ENCODE results near the gene CCDC88A.
"Not testable (repeated sequence)": the region's sequence is repeated elsewhere in the genome, so short reads cannot be mapped to it uniquely, and the experiment has no call there.

The CCDC88A gene

DNA sequence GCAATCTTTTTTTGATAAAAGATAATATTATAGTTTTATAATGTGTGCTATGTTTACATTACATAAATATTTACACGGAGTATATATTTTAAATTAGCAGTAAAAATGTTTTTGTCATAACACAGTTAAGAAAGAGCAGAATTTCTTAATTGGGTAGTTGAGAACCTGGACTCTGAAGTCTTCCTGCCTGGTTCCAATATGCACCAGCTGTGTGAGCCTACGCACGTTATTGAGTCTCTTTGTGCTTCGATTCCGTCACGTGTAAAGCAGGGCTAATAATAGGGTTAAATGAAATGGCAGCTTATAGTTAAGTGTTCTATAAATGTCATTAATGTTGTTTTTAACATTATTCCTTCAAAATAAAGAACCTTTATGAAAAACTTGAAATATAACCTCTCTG lies 1.2 kb upstream of the CCDC88A start:
- DNase-seq = no peak

DNA sequence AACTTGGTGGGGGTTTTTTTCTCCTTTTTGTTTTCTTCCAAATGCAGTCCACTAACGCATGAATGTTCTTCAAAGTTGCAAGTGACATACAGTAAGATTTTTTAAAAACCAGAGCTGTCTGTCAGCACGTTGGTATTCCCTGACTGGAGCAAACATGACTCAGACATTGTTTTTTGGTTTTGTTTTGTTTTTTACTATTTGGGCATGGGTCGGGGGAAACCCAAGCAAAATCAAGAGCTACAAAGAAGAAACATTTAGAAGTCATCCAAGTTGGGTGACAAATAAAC lies 726 bp upstream of the CCDC88A start:
- no peak for DNase-seq

DNA sequence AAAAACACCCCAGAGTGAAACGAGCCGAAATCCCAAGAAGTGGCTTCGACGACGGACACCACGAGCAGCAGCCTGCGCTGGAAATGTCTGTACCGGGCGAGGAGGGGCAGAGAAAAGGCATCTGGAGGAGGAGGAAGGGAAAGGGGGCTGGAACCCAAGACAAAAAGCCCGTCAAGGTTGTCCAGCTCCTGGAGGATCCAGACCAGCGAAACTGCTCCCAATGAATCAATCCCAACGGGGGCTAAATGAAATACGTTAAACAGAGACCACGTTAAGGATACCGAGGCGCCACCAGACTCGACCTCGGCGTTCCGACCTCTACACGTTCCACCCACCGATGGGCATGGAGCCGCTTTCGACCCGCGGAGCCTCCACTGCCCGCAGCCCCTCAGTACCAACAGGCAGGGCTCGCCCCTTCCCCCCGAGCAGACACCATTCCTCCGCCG lies 400 bp downstream of the CCDC88A start:
- DNase-seq = peak; percentile 34

DNA sequence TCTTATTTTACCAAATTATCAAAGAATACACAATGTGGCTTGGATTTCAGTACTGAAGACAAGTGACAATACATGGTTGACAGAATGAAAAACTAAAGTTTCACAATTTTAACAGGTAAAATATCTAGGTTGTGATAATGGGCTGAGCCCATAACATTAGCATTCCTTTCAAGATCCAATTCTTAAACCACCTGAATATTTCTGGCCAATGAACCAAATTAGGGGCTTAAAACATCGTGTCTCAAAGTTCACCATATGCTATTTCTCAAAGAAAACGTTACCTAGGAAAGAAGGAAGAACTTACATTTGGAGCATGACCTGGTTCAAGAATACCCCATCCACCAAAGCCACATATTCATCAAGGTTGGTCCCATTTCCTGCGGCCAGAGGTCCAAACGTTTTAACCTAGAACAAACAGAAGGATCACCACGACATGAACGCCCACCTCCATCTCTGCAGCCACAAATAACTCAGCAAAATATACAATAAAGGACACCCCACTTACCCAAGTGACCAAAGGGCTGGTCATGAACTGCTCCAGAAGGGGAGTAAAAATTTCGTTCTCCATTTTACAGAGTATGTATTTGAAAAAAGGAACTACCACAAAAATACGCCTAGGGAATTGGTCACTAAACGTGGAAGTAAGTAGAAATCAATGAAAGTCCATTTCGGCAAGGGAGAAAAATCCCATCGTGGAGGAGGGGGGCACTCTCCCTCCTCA lies 984 bp downstream of the CCDC88A start:
- no peak for DNase-seq

DNA sequence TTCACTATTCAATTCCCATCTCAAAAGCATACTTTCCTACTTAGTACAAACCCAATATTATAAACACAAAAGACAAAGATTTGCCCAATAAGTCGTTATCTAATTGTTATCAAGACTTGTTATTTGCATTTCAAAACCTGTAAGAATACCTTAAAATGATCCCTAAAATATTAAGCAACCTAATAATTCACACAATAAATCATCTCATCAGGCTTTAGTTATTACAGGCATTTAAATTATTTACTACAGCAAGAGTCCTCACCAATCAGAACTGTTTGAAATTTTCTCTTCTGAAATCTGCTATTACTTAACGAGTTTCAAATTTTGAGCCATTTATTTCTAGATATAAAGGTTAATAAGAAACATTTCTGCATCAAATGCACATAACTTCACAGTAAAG lies 1.6 kb downstream of the CCDC88A start:
- no peak for DNase-seq

DNA sequence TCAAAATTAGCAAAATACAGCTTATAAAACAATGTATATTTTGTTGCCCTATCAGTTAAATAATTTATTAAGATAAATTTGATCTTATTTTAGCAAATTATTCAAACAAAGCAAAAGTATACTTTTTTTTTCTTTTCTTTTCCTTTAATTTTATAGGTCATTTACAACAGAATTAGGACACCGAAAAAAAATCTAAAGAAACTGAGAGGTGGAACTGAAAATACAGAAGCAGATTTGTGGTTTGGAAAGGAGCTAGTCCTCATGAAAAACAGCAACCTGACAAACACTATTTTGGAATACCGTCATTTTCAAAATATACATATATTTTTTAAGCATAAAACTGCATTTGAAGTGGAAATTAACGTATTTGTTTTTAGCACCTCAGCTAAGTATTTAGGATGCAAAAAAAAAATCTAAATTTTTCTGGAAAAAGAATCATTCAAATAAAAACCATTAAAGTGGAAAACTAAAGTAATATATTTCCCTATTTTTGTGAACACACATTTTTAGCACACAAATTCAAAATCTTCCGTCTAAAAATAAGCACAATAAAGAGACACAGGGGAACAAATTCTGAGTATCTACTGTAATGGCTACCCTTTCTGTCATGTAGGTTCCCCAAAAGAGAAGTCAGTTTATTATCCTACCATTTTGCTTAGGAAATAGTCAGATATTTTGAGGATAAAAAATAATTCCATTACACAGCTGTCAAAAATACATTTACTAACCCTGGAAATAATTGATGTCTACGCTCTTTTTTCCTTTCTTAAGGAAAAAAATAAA lies 2.7 kb downstream of the CCDC88A start:
- DNase-seq = no peak

DNA sequence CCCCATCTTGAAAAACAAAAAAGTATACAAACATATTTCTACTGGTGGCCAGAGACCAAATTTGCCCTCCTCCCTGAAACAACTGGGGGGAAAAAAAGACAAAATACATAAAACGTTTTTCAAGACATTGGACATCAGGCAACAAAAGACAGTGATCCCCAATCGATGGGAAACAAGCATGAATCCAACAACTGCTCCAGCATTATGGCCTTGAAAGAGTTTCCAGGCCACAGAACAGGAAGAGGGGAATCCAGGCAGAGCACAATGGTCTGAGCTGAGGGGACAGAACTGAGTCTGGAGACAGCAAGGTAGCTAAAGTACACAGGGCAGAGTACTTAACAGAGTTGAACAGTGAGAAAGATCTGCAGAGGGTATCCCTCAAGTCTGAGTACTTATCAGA lies 4.4 kb downstream of the CCDC88A start:
- no peak for DNase-seq

DNA sequence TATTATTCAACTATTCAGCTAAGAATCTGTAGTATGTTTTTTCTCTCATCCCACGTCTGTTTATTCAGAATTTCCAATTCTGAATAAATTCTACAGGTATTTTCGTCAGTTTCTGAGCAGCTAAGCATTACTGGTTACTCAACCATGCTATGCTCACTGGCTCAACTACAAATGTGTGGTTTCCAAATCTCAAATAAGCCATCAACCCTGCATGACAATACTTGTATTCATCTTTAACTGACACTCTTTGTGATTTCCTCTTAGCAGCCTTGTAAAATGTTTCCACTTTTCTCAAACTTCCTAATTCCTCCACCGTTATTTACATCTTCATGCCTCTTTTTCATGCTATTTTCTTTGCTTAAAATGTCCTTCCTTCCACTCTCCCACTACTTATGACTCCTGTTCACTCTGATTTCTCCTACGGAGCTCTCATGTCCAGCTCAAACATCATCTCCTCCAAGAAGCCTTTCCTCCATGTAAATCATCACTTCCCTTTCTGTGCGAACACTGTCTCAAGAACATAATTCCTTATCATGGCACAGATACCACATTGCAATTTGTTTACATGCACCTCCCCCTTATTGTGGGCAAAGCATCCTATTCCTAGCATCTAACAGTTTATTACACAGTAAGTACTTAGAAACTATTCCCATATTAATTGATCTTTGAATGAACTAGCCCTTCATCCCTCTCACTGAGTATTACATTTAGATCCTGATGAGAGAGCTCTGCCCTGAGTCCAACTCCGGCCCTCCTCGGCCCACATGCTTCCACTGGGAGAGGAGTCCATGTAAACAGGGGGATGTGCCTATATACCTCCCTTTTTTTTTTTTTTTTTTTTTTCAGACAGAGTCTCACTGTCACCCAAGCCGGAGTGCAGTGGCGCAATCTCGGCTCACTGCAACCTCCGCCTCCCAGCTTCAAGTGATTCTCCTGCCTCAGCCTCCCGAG lies 10.5 kb downstream of the CCDC88A start:
- DNase-seq = no peak

DNA sequence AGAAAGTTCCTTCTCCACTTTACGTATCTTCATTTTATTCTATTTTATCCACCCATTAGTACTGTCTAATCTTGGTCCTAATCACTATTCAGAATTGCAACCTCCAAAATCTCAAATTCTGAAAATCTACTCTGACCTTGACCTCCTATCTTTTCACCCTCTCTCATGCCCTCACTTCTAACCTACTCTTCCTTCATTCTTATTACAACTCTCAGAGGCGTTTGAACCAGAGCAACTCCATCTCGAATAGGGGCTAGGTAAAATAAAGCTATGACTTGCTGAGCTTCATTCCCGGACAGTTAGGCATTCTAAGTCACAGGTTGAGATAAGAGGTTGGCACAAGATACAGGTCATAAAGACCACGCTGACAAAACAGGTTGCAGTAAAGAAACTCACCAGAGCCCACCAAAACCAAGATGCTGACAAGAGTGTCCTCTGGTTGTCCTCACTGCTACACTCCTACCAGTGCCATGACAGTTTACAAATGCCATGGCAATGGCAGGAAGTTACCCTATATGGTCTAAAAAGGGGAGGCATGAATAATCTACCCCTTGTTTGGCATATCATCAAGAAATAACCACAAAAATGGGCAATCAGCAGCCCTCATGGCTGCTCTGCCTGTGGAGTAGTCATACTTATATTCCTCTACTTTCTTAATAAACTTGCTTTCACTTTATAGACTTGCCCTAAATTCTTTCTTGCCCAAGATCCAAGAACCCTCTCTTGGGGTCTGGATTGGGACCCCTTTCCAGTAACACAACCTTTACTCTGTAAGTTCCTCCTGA lies 11.4 kb downstream of the CCDC88A start:
- DNase-seq = no peak

DNA sequence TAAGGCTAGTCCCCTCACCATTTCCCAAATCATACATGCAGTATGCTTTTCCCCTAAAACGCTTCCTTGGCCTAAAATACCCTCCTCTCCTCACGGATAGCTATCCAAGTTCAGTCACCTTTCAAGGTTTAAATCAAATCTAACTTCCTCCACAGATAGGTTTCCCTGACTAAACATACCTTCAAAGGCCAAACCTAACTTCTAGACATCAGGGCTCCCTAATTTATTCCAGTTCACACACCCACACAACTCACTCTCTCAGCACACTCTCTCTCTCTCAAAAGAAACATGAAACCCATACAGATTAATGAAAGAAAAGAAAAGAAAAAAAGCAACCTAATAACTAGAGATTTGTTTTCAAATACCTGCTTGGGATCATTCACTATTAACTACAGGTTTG lies 14.5 kb downstream of the CCDC88A start:
- no peak for DNase-seq

DNA sequence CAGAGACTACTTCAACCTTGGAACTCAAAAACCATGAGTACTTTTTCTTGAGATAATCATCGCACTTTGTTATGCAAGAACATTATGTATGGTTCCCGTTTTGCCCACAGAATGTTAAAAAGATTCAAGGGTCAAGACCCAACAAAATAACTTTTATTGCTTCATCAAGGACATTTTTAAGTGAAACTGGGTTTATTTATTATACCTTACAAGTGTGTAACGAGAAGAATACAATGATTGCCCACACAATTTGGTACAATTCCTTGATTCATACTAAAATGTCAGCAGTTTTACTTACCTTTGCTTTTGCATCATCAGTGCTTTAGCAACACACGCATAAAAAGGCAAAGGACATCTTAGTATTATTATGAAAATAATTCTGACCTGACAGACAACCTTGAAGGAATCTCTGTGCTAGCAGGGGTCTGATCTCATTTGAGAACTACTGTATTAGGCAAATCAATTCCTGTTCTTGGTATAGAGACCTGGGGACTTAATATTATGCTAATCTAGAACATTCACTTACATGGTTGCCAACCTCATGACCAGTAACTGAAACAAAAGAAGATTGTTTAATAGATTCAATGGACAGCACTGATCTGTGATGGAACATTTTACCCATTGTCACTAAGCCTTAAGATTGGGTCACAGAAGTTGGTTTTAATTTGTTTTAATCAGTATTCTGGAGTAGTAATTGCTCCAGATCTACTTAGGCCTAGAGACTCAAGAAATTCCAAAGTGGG lies 16.2 kb downstream of the CCDC88A start:
- DNase-seq = no peak

DNA sequence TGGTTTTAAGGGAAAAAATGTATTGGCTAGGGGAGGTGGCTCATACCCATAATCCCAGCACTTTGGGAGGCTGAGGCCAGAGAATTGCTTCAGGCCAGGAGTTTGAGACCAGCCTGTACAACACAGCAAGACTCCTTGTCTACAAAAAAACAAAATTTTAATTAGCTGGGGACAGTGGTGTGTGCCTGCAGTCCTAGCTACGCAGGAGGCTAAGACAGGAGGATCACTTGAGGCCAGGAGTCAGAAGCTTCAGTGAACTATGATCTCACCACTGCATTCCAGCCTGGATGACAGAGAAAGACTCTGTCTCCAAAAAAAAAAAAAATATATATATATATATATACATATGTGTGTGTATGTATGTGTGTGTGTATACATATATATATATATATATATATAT lies 18.5 kb downstream of the CCDC88A start:
- no peak for DNase-seq

DNA sequence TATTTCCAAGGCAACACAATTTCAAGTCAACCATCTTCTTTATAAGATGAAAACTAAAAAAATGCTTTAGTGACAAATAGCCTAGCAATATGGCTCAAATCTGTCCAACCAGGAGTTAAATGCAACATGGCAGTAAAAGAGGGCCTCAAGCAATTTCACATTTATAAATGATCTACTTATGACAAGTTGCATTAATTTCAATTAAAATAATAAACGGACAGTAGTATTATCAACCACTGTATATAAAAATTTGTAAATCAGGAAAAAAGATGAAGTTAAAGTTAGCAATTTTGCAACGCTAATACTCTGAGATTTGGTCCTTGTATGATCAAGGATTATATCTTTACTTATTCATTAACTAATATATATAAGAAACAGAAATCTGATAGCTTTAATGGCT lies 19.3 kb downstream of the CCDC88A start:
- DNase-seq = no peak

DNA sequence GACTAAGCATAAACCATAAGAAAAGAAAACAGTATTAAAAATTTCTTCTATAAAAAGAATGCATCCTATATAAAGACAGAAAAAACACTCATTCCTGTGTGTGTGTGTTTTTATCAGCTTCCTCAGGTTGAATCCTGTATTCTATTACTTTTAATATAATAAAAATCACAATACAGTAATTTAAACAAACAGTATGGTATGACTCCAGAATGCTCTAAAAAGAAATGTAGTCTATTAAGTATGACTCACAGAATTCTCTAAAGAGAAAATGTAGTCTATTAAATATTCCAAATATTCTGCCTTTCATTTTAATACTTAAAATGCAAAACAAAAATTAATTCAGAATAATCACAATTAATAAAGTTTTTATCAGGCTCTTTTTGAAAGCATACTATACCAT lies 19.8 kb downstream of the CCDC88A start:
- DNase-seq = no peak

DNA sequence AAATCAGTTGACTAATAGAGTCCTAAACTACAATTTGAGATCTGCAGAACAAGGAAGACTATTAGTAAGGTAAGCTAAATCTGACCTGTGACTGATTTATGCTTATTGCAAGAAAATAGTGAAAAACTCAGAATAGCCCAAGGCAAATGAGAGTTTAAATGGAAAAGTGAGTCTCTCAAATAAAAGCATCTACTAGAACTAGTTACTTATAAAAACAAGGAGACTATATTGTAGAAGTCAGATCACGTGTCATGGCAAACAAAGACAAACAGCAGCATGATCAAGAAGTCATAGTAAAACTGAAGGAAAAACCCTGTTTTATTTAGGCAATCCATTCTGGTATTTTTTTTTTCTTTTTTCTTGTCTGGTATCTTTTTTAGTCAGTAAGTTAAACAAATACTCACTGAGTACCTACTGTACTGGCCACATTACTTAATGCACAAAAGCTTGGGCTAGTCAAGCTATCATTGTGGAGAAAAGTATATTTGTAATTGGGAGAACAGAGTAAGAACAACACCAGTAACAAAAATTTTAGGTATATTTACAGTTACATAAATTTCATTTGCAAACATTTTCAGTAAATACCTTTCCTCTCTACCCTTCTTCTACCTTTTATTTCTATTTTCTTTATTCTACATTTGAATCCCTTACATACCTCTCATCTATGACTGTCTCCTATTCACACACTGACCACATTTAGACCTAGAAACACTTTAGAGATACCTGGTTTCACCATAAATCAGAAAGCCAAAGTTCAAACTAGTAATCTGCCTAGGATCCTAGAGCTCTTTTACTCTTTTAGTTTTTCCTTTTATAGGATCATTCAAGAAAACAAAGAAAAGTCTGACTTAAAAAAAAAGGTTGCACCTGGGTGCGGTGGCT lies 23.7 kb downstream of the CCDC88A start:
- no peak for DNase-seq

DNA sequence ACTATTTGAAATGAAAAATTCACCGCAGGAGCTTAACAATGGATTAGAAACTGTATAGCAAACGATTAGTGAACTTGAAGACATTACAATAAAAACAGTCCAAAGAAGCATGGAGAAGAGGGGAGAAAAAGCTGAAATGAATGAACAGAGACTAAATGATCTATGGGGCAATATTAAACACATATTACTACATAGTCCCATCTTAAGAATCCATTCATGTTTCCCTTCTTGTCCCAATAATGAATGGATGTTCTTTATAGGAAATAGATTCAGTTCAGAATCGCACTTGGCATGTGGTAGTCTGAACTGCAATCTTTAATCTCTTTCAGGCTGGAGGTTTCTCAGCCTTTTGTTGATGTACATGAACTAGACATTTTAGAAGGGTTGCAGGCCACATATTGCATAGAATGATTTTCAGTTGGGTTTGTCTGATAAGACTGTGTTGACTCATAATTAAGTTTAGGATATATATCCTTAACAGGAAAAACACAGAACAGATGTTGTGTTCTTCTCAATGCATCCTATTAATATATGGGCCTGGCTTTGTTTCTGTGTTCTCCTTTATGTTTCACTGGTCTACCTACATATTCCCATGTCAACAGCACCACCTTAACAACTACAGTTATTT lies 27.9 kb downstream of the CCDC88A start:
- no peak for DNase-seq

DNA sequence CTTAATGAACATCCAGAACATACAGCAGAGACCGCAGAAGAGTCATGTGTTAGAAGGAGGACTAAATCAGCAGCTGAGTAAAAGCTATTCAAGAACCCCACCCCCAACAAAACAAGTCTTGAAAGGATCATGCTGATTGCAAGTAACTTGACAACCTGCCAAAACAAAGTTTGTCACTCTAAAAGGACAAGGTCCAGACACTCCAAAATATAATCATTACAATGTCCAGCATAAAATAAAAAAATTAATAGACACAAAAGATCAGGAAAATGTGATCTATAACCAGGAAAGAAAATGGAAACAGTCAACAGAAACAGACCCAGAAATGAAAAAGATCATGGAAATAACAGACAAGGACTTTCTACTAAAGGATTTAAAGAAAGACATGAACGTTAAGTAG lies 28.5 kb downstream of the CCDC88A start:
- no peak for DNase-seq

DNA sequence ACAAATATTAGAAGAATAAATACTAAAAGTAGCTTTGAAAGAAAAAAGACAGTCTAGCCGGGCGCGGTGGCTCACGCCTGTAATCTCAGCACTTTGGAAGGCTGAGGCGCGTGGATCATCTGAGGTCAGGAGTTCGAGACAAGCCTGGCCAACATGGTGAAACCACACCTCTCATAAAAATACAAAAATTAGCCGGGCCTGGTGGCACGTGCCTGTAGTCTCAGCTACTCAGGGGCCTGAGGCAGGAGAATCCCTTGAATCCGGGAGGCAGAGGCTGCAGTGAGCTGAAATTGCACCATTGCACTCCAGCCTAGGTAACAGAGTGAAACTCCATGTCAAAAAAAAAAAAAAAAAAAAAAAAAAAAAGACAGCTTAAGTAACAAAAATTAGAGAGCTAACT lies 34.1 kb downstream of the CCDC88A start:
- not testable (repeated sequence) for DNase-seq

DNA sequence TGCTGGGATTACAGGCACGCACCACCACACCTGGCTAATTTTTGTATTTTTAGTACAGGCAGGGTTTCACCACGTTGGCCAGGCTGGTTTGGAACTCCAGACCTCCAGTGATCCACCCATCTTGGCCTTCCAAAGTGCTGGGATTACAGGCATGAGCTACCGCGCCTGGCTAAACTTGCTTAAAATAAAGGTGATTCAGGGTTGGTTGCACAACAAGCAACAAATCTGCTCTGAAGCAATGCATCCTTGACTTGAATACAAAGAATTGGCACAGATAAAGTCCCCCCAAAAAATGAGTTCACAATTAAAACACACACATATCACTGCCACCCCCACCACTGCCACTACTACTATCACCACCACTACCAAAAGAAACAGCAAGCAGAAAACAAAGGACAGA lies 34.9 kb downstream of the CCDC88A start:
- no peak for DNase-seq

DNA sequence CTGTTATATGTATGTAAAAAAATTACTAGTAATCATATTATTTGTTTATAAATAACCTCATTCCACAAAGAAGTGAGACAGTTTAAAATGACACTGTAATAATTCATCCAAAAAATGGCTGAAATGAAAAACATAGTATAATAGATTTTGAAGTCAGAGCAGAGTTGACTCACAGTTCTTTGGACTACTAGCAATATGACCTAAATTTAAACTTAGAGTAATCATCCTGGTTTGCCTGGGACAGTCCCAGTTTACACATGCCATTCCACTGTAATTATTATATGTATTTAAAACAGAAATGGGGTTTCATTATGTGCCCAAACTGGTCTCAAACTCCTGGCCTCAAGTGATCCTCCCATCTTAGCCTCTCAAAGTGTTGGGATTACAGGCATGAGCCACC lies 48.3 kb downstream of the CCDC88A start:
- no peak for DNase-seq

DNA sequence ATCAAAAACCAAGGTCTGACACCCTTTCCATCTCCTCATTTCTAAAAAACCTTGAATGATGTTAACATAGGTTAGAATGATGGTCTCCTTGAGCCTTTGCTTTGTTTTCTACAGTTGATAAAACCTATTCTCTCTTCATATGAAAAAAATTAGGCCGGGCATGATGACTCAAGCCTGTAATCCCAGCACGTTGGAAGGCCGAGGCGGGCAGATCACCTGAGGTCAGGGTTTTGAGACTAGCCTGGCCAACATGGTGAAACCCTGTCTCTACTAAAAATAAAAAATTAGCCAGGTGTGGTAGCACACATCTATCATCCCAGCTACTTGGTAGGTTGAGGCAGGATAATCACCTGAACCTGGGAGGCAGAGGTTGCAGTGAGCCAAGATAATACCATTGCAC lies 49.4 kb downstream of the CCDC88A start:
- no peak for DNase-seq

All from activated CD4-positive, CD25-positive, alpha-beta regulatory T cell treated with anti-CD3 and anti-CD28 coated beads, Interleukin-2, amount 50 U/mL, for 72 hours (primary cell).